H1 (cell line): ENCODE measurements around the gene KCNT1. TPM values are rescaled to one million over a fixed set of nuclear protein-coding genes. Genes with fewer than 3 reads are reported as not detected.

Source experiments
- ATF2 ChIP-seq: IDR thresholded peaks from 2 replicates; pipeline ENCODE4 v1.6.1; 2012; ENCODE audit warnings: low read length, inconsistent platforms
- HDAC2 ChIP-seq, 2 experiments: fragments of 300-600 bp in 1 of 2; sonication (generic) in 1 of 2; IDR thresholded peaks; 2 replicates each; pipeline ENCODE4 v1.6.1; 2011 to 2012; ENCODE audit warnings: low read depth in 2 of 2, low read length in 2 of 2, mild to moderate bottlenecking in 2 of 2, moderate library complexity in 2 of 2, borderline replicate concordance in 1 of 2, inconsistent platforms in 1 of 2
- HDAC6 ChIP-seq: IDR thresholded peaks from one replicate; pipeline ENCODE4 v1.7.1; 2012; ENCODE audit warnings: low read depth, mild to moderate bottlenecking, inconsistent platforms, low read length, moderate library complexity
- KDM4A ChIP-seq: IDR thresholded peaks from one replicate; pipeline ENCODE4 v1.7.1; 2012; ENCODE audit warnings: low read depth, mild to moderate bottlenecking, moderate library complexity, low read length, inconsistent platforms; ENCODE audit not compliant: severe bottlenecking
- PHF8 ChIP-seq: fragments of 200-600 bp; sonication (generic); conservative IDR thresholded peaks from 2 replicates; pipeline ENCODE4 v1.7.1; 2012; ENCODE audit warnings: low read depth, mild to moderate bottlenecking, inconsistent platforms, low read length, moderate library complexity
- SIN3A ChIP-seq, 2 experiments: IDR thresholded peaks in 1 of 2; conservative IDR thresholded peaks in 1 of 2; 2 replicates each; pipeline ENCODE4 v1.6.1; 2011 to 2012; ENCODE audit warnings: low read length in 2 of 2, improper control_type of control experiment in 1 of 2, low read depth in 1 of 2, mild to moderate bottlenecking in 1 of 2
- SIRT6 ChIP-seq: IDR thresholded peaks from one replicate; pipeline ENCODE4 v1.7.1; 2012; ENCODE audit warnings: low read length, inconsistent platforms
- polyA plus RNA-seq, 7 experiments: library from polyadenylated mRNA; depleted of rRNA in 3 of 7; stranded (reverse) in 5 of 7; unstranded in 2 of 7; fragments of >200 nt in 5 of 7; fragments of 200-250 nt in 2 of 7; gene quantifications; 1 replicate in 5 of 7; 2 replicates in 1 of 7; 4 replicates in 1 of 7; pipeline versions ENCODE4 v1.2.1 to v1.2.3, GENCODE V29; 2011 to 2013; ENCODE audit warnings: missing spikeins in 2 of 7, mixed read lengths in 2 of 7
- total RNA-seq: library from RNA; stranded (reverse); fragmentation: NEBNext Ultra II Directional; extraction: Animal tissue kit (Norgen Biotek cat#: 25700); gene quantifications from 2 replicates; pipeline ENCODE4 v1.2.1, GENCODE V29; 2021

The KCNT1 gene
- total and polyA plus RNA-seq, 2 of the 8 experiments (the other 6 are each of a cell fraction or from before 2014, with no cell fraction given) = 0.13 to 0.20 TPM

GRCh38 chr9:135714242-135715055 is 12.5 kb downstream of the KCNT1 start (continued):
- peak; percentile 19 to 64; a peak in 2 of 4 replicates for TF ChIP-seq HDAC2 (IDR thresholded peaks at IDR 0.05; ENCODE audit: borderline replicate concordance in 1 of 2, low read depth in 2 of 2, low read length in 2 of 2)
- TF ChIP-seq KDM4A = peak; percentile 84
- TF ChIP-seq ATF2 = no peak
- no peak for TF ChIP-seq SIRT6
- TF ChIP-seq SIN3A (conservative IDR thresholded peaks at IDR 0.05 in 1 of 2, IDR thresholded peaks at IDR 0.05 in 1 of 2; ENCODE audit: low read depth in 1 of 2, low read length in 2 of 2) = peak; percentile 87 to 94; a peak in 3 of 4 replicates
- TF ChIP-seq PHF8 = no peak
- TF ChIP-seq HDAC6 = no peak
- TF ChIP-seq, all 59 proteins: peak for 6
